ENCODE data around the gene NEMF. TPM values are rescaled to one million over a fixed set of nuclear protein-coding genes. Genes with fewer than 3 reads are reported as not detected.

Gene NEMF
- total RNA-seq, 1 experiment from 2014 or later = 57.7 TPM

DNA sequence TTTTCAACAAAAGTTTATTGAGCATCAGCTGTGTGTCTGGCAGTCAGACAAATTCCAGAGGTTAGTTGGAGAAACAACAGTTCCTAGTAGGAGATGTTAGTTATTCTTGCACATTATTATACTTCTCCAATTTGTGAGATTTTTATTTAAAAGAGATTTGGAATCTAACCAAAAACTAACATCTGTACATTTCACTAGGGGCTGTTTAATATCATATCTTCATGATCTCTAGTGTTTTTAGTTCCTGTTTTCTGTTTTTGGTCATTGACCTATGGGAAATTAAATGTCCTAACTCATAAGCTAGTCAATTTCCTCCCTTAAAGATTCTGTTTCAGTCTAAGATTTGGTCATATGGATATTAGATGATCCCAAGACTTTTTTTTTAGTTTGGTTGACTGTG, 118.8 kb downstream of the NEMF start:
- CTCF ChIA-PET = no interaction called here

DNA sequence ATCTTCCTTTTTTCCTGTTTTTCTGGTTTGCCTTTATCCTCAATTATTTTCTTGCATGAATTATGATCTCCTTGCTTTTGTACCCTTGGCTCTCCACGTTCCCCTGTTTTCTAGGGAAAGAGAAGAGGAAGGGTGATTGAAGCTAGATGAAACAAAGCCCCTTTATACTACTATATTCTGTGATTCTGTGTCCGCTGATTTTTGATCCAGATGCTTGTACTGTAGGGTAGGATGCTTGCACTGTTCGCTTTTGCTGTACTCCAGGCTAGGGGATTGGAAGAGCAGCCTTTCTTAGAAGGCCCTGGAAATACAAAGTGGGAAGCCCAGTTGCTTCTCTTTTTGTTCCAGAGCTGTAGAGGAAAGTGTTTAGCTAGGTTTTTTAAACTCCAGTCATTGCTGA, 119.7 kb downstream of the NEMF start:
- Histone ChIP-seq H4K20me1 (ENCODE audit: insufficient read depth) (no peaks in the 10 kb centered on the region), H2AFZ (ENCODE audit: low read depth, low read length, poor library complexity, severe bottlenecking) (no peak overlapping the region), H3K9me3 (ENCODE audit: control insufficient read depth in 1 of 2, insufficient read depth in 1 of 2, low read depth in 1 of 2, low read length in 2 of 2) (no peaks in the 10 kb centered on the region), H3K27me3 (ENCODE audit: insufficient read depth, low read length) (no peaks in the 10 kb centered on the region), H3K4me3 (replicated peaks in 1 of 2; ENCODE audit: low read depth in 1 of 2, low read length in 2 of 2) (no peak overlapping the region), H3K9me2 (ENCODE audit: insufficient read depth) (no peaks in the 10 kb centered on the region; the same call in 1 of the 2 replicates), H3K9ac (ENCODE audit: low read length) (no peak overlapping the region), H3K79me2 (ENCODE audit: insufficient read depth, low read length) (no peaks in the 10 kb centered on the region), H3K4me2 (ENCODE audit: low read length) (no peak overlapping the region), H3K27ac (ENCODE audit: low read depth, low read length) (no peak overlapping the region), H3K4me1 (ENCODE audit: control insufficient read depth in 1 of 2, insufficient read depth in 2 of 2, low read length in 2 of 2) (no peaks in the 10 kb centered on the region), H3K36me3 (ENCODE audit: control insufficient read depth in 1 of 2, insufficient read depth in 2 of 2, low read length in 2 of 2) (no peaks in the 10 kb centered on the region)
- ChIA-PET CTCF (no interaction called here), RAD21 (ENCODE audit: low non-redundant PET in 1 of 2, low total read pairs in 2 of 2, uncharacterized antibody in 2 of 2, unreplicated experiment in 2 of 2) (no interaction called here), POLR2A (no interaction called here)
- intact Hi-C loops (cut with micrococcal nuclease) = no loop called here
- no peak for TF ChIP-seq TCF7L2 (IDR thresholded peaks at IDR 0.05; ENCODE audit: borderline replicate concordance, extremely low read depth, insufficient read depth, insufficient read length)
- TF ChIP-seq, protein P1, sequence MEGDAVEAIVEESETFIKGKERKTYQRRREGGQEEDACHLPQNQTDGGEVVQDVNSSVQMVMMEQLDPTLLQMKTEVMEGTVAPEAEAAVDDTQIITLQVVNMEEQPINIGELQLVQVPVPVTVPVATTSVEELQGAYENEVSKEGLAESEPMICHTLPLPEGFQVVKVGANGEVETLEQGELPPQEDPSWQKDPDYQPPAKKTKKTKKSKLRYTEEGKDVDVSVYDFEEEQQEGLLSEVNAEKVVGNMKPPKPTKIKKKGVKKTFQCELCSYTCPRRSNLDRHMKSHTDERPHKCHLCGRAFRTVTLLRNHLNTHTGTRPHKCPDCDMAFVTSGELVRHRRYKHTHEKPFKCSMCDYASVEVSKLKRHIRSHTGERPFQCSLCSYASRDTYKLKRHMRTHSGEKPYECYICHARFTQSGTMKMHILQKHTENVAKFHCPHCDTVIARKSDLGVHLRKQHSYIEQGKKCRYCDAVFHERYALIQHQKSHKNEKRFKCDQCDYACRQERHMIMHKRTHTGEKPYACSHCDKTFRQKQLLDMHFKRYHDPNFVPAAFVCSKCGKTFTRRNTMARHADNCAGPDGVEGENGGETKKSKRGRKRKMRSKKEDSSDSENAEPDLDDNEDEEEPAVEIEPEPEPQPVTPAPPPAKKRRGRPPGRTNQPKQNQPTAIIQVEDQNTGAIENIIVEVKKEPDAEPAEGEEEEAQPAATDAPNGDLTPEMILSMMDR (IDR thresholded peaks at IDR 0.05 in 2 of 3, conservative IDR thresholded peaks at IDR 0.05 in 1 of 3; ENCODE audit: borderline replicate concordance in 1 of 3, insufficient read depth in 1 of 3, low read depth in 2 of 3, low read length in 2 of 3) = no peak
- TF ChIP-seq ZFX (IDR thresholded peaks at IDR 0.05) = no peak
- no peak for TF ChIP-seq CBX3 (IDR thresholded peaks at IDR 0.05; ENCODE audit: low read depth)
- TF ChIP-seq, protein P2, sequence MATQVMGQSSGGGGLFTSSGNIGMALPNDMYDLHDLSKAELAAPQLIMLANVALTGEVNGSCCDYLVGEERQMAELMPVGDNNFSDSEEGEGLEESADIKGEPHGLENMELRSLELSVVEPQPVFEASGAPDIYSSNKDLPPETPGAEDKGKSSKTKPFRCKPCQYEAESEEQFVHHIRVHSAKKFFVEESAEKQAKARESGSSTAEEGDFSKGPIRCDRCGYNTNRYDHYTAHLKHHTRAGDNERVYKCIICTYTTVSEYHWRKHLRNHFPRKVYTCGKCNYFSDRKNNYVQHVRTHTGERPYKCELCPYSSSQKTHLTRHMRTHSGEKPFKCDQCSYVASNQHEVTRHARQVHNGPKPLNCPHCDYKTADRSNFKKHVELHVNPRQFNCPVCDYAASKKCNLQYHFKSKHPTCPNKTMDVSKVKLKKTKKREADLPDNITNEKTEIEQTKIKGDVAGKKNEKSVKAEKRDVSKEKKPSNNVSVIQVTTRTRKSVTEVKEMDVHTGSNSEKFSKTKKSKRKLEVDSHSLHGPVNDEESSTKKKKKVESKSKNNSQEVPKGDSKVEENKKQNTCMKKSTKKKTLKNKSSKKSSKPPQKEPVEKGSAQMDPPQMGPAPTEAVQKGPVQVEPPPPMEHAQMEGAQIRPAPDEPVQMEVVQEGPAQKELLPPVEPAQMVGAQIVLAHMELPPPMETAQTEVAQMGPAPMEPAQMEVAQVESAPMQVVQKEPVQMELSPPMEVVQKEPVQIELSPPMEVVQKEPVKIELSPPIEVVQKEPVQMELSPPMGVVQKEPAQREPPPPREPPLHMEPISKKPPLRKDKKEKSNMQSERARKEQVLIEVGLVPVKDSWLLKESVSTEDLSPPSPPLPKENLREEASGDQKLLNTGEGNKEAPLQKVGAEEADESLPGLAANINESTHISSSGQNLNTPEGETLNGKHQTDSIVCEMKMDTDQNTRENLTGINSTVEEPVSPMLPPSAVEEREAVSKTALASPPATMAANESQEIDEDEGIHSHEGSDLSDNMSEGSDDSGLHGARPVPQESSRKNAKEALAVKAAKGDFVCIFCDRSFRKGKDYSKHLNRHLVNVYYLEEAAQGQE (IDR thresholded peaks at IDR 0.05; ENCODE audit: low read depth) = no peak
- TF ChIP-seq YY1 (IDR thresholded peaks at IDR 0.05; ENCODE audit: extremely low read depth, insufficient replicate concordance, low read depth, low read length) = no peak
- no peak for TF ChIP-seq EGR1 (IDR thresholded peaks at IDR 0.05; ENCODE audit: low read depth)
- TF ChIP-seq JUND (IDR thresholded peaks at IDR 0.05) = no peak
- TF ChIP-seq RAD21 (IDR thresholded peaks at IDR 0.05; ENCODE audit: low read depth) = no peak
- no peak for TF ChIP-seq SIN3A (IDR thresholded peaks at IDR 0.05; ENCODE audit: low read depth)
- TF ChIP-seq FOSL1 (IDR thresholded peaks at IDR 0.05; ENCODE audit: low read depth) = no peak
- no peak for TF ChIP-seq POLR2A (IDR thresholded peaks at IDR 0.05; ENCODE audit: borderline replicate concordance, extremely low read depth, insufficient read depth, insufficient read length)
- TF ChIP-seq, protein P3, sequence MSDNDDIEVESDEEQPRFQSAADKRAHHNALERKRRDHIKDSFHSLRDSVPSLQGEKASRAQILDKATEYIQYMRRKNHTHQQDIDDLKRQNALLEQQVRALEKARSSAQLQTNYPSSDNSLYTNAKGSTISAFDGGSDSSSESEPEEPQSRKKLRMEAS (IDR thresholded peaks at IDR 0.05) = no peak
- ATAC-seq = no peak
- BruUV-seq (replicated peaks) = no TSS peak
- DNase-seq (ENCODE audit: low read depth, low spot score) = no peak

More for the DNA sequence above, 118.8 kb downstream of the NEMF start:
- Histone ChIP-seq H3K27me3 (ENCODE audit: insufficient read depth, low read length) (no peaks in the 10 kb centered on the region), H3K9me3 (ENCODE audit: control insufficient read depth in 1 of 2, insufficient read depth in 1 of 2, low read depth in 1 of 2, low read length in 2 of 2) (no peaks in the 10 kb centered on the region), H3K9me2 (ENCODE audit: insufficient read depth) (no peaks in the 10 kb centered on the region; the same call in 1 of the 2 replicates), H3K79me2 (ENCODE audit: insufficient read depth, low read length) (no peaks in the 10 kb centered on the region), H3K4me2 (ENCODE audit: low read length) (no peak overlapping the region), H4K20me1 (ENCODE audit: insufficient read depth) (no peaks in the 10 kb centered on the region), H3K9ac (ENCODE audit: low read length) (no peak overlapping the region), H3K4me3 (replicated peaks in 1 of 2; ENCODE audit: low read depth in 1 of 2, low read length in 2 of 2) (no peak overlapping the region), H3K27ac (ENCODE audit: low read depth, low read length) (no peak overlapping the region), H3K36me3 (ENCODE audit: control insufficient read depth in 1 of 2, insufficient read depth in 2 of 2, low read length in 2 of 2) (no peaks in the 10 kb centered on the region), H3K4me1 (ENCODE audit: control insufficient read depth in 1 of 2, insufficient read depth in 2 of 2, low read length in 2 of 2) (no peaks in the 10 kb centered on the region), H2AFZ (ENCODE audit: low read depth, low read length, poor library complexity, severe bottlenecking) (no peak overlapping the region)
- ChIA-PET RAD21 (ENCODE audit: low non-redundant PET in 1 of 2, low total read pairs in 2 of 2, uncharacterized antibody in 2 of 2, unreplicated experiment in 2 of 2) (no interaction called here), POLR2A (no interaction called here)
- no peak for ATAC-seq
- no TSS peak for BruUV-seq (replicated peaks)
- no peak for DNase-seq (ENCODE audit: low read depth, low spot score)
- intact Hi-C loops (cut with micrococcal nuclease) = no loop called here
- TF ChIP-seq POLR2A (IDR thresholded peaks at IDR 0.05; ENCODE audit: borderline replicate concordance, extremely low read depth, insufficient read depth, insufficient read length) (no peak), SP1 (IDR thresholded peaks at IDR 0.05; ENCODE audit: low read depth) (no peak)
